GM18907 (cell line): ENCODE results near the gene GDNF.
"Not testable (repeated sequence)": the region's sequence is repeated elsewhere in the genome, so short reads cannot be mapped to it uniquely, and the experiment has no call there.

Source experiments
- ATAC-seq: cut with Tn5 transposase; IDR thresholded peaks from one replicate; pipeline ENCODE4 v1.9.1; 2021; ENCODE audit warnings: mild to moderate bottlenecking, moderate library complexity; ENCODE audit not compliant: unreplicated experiment

Gene GDNF

GRCh38 chr5:37823433-37824152 lies 16.2 kb downstream of the GDNF start:
- no peak for ATAC-seq

GRCh38 chr5:37816883-37817282 lies 23.0 kb downstream of the GDNF start:
- no peak for ATAC-seq

GRCh38 chr5:37816331-37816730 lies 23.5 kb downstream of the GDNF start:
- no peak for ATAC-seq

GRCh38 chr5:37815913-37816312 lies 23.9 kb downstream of the GDNF start:
- ATAC-seq, result no peak

GRCh38 chr5:37814699-37815098 lies 25.1 kb downstream of the GDNF start:
- no peak for ATAC-seq

- no peak for ATAC-seq
These were observed 27.5 kb downstream of the GDNF start for GRCh38 chr5:37812365-37812764.

- no peak for ATAC-seq
These were observed 28.0 kb downstream of the GDNF start for GRCh38 chr5:37811866-37812265.

GRCh38 chr5:37810311-37810710 lies 29.5 kb downstream of the GDNF start:
- ATAC-seq, result no peak

GRCh38 chr5:37808945-37809344 lies 30.9 kb downstream of the GDNF start:
- no peak for ATAC-seq

- ATAC-seq, result no peak
These were observed 32.1 kb downstream of the GDNF start for GRCh38 chr5:37807621-37808301.

- ATAC-seq, result no peak
These were observed 32.8 kb downstream of the GDNF start for GRCh38 chr5:37807015-37807414.

GRCh38 chr5:37806476-37806875 lies 33.4 kb downstream of the GDNF start:
- ATAC-seq, result no peak

GRCh38 chr5:37806016-37806415 lies 33.8 kb downstream of the GDNF start:
- ATAC-seq, result no peak

- ATAC-seq, result no peak
These were observed 35.4 kb downstream of the GDNF start for GRCh38 chr5:37804401-37804800.

- ATAC-seq, result no peak
These were observed 36.4 kb downstream of the GDNF start for GRCh38 chr5:37803487-37803886.

- no peak for ATAC-seq
These were observed 38.3 kb downstream of the GDNF start for GRCh38 chr5:37801521-37801920.

GRCh38 chr5:37799865-37800421 lies 39.9 kb downstream of the GDNF start:
- no peak for ATAC-seq

- not testable (repeated sequence) for ATAC-seq
These were observed 43.4 kb downstream of the GDNF start for GRCh38 chr5:37796435-37796834.

- not testable (repeated sequence) for ATAC-seq
These were observed 44.5 kb downstream of the GDNF start for GRCh38 chr5:37795292-37795691.

- ATAC-seq, result no peak
These were observed 46.7 kb downstream of the GDNF start for GRCh38 chr5:37792975-37793631.

- no peak for ATAC-seq
These were observed 48.5 kb downstream of the GDNF start for GRCh38 chr5:37791321-37791720.

GRCh38 chr5:37789991-37790390 lies 49.9 kb downstream of the GDNF start:
- ATAC-seq, result no peak
